ENCODE data around the gene NOL8.

DNA sequence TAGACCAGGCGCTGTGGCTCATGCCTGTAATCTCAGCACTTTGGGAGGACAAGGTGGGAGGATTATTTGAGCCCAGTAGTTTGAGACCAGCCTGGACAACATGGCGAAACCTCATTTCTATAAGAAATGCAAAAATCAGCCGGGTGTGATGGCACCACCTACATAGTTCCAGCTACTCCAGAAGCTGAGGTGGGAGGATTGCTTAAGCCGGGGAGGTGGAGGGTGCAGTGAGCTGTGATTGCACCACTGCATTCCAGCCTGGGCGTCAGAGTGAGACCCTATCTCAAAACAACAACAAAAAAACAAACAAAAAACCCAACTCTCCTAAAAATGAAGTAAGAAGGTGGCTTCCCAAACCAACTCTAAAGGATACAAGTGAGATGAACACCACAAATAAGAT is 54.6 kb downstream of the NOL8 start:
- TF ChIP-seq POLR2A (IDR thresholded peaks at IDR 0.05), result no peak
- TF ChIP-seq, protein P1, sequence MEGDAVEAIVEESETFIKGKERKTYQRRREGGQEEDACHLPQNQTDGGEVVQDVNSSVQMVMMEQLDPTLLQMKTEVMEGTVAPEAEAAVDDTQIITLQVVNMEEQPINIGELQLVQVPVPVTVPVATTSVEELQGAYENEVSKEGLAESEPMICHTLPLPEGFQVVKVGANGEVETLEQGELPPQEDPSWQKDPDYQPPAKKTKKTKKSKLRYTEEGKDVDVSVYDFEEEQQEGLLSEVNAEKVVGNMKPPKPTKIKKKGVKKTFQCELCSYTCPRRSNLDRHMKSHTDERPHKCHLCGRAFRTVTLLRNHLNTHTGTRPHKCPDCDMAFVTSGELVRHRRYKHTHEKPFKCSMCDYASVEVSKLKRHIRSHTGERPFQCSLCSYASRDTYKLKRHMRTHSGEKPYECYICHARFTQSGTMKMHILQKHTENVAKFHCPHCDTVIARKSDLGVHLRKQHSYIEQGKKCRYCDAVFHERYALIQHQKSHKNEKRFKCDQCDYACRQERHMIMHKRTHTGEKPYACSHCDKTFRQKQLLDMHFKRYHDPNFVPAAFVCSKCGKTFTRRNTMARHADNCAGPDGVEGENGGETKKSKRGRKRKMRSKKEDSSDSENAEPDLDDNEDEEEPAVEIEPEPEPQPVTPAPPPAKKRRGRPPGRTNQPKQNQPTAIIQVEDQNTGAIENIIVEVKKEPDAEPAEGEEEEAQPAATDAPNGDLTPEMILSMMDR (IDR thresholded peaks at IDR 0.05), result no peak

Data from testis (tissue), 2 donors.